ENCODE measurements around the gene SLC43A2.

DNA sequence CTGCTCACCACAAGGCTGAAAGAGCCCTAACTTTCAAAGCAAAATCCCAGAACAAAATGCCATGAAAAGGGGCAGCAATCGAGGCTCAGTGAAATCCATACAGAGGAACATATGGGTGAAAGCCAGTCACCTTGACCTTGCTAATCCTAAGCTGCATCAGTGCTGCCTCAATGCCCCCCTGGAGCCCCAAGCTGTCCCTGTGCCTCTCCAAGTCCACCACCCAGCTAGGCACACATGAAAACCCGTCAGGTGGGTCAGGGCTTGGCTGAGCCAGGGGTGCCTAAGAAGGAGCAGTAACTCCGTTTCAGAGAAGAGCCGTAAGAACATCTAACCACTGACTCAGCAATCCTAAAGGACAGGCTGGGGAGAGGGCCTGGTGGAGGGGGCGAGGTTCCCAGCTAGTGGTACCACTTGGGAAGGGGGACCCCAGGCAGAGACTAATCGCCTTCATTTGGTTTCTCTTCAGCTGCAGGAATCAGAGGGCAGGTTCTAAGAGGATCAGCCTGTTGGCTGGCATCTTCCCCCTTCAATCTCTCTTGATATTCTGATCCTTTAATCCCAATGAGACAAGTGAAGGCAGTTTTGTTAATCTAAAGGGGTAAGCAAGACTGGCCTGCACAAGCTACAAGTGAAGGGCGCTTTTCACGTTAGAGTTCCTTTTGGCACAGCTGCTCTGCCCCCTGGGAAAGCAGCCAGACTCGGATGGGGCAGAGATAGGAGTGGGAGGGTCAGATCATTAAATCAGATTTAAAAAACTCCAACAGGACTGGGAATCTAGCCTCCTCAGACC lies 73.7 kb downstream of the SLC43A2 start:
- TF ChIP-seq ZNF565 (CRISPR knock-in tag; conservative IDR thresholded peaks at IDR 0.05; ENCODE audit: low read depth): no peak
- TF ChIP-seq, protein P1, sequence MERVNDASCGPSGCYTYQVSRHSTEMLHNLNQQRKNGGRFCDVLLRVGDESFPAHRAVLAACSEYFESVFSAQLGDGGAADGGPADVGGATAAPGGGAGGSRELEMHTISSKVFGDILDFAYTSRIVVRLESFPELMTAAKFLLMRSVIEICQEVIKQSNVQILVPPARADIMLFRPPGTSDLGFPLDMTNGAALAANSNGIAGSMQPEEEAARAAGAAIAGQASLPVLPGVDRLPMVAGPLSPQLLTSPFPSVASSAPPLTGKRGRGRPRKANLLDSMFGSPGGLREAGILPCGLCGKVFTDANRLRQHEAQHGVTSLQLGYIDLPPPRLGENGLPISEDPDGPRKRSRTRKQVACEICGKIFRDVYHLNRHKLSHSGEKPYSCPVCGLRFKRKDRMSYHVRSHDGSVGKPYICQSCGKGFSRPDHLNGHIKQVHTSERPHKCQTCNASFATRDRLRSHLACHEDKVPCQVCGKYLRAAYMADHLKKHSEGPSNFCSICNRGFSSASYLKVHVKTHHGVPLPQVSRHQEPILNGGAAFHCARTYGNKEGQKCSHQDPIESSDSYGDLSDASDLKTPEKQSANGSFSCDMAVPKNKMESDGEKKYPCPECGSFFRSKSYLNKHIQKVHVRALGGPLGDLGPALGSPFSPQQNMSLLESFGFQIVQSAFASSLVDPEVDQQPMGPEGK (CRISPR knock-in tag; IDR thresholded peaks at IDR 0.05; ENCODE audit: borderline replicate concordance): no peak
- TF ChIP-seq RARB (CRISPR knock-in tag; IDR thresholded peaks at IDR 0.05): no peak
- no peak for TF ChIP-seq GLIS3 (CRISPR knock-in tag; IDR thresholded peaks at IDR 0.05)
- no peak for TF ChIP-seq CSDC2 (CRISPR knock-in tag; IDR thresholded peaks at IDR 0.05)
- TF ChIP-seq, protein P2, sequence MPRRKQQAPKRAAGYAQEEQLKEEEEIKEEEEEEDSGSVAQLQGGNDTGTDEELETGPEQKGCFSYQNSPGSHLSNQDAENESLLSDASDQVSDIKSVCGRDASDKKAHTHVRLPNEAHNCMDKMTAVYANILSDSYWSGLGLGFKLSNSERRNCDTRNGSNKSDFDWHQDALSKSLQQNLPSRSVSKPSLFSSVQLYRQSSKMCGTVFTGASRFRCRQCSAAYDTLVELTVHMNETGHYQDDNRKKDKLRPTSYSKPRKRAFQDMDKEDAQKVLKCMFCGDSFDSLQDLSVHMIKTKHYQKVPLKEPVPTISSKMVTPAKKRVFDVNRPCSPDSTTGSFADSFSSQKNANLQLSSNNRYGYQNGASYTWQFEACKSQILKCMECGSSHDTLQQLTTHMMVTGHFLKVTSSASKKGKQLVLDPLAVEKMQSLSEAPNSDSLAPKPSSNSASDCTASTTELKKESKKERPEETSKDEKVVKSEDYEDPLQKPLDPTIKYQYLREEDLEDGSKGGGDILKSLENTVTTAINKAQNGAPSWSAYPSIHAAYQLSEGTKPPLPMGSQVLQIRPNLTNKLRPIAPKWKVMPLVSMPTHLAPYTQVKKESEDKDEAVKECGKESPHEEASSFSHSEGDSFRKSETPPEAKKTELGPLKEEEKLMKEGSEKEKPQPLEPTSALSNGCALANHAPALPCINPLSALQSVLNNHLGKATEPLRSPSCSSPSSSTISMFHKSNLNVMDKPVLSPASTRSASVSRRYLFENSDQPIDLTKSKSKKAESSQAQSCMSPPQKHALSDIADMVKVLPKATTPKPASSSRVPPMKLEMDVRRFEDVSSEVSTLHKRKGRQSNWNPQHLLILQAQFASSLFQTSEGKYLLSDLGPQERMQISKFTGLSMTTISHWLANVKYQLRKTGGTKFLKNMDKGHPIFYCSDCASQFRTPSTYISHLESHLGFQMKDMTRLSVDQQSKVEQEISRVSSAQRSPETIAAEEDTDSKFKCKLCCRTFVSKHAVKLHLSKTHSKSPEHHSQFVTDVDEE (CRISPR knock-in tag; IDR thresholded peaks at IDR 0.05): no peak
- TF ChIP-seq, protein P3, sequence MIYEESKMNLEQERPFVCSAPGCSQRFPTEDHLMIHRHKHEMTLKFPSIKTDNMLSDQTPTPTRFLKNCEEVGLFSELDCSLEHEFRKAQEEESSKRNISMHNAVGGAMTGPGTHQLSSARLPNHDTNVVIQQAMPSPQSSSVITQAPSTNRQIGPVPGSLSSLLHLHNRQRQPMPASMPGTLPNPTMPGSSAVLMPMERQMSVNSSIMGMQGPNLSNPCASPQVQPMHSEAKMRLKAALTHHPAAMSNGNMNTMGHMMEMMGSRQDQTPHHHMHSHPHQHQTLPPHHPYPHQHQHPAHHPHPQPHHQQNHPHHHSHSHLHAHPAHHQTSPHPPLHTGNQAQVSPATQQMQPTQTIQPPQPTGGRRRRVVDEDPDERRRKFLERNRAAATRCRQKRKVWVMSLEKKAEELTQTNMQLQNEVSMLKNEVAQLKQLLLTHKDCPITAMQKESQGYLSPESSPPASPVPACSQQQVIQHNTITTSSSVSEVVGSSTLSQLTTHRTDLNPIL (CRISPR knock-in tag; IDR thresholded peaks at IDR 0.05; ENCODE audit: low read depth): no peak
- TF ChIP-seq PPARA (CRISPR knock-in tag; IDR thresholded peaks at IDR 0.05; ENCODE audit: borderline replicate concordance): no peak
- TF ChIP-seq ISL1 (CRISPR knock-in tag; IDR thresholded peaks at IDR 0.05): no peak
- TF ChIP-seq OSR1 (CRISPR knock-in tag; IDR thresholded peaks at IDR 0.05): no peak
- TF ChIP-seq, protein P4, sequence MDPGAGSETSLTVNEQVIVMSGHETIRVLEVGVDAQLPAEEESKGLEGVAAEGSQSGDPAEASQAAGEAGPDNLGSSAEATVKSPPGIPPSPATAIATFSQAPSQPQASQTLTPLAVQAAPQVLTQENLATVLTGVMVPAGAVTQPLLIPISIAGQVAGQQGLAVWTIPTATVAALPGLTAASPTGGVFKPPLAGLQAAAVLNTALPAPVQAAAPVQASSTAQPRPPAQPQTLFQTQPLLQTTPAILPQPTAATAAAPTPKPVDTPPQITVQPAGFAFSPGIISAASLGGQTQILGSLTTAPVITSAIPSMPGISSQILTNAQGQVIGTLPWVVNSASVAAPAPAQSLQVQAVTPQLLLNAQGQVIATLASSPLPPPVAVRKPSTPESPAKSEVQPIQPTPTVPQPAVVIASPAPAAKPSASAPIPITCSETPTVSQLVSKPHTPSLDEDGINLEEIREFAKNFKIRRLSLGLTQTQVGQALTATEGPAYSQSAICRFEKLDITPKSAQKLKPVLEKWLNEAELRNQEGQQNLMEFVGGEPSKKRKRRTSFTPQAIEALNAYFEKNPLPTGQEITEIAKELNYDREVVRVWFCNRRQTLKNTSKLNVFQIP (CRISPR knock-in tag; IDR thresholded peaks at IDR 0.05; ENCODE audit: borderline replicate concordance, low read depth): no peak
- TF ChIP-seq ZFP3 (CRISPR knock-in tag; IDR thresholded peaks at IDR 0.05): no peak

Measured in SK-N-SH treated with all-trans-retinoic acid at 6 μM for 48 hours (cell line).